ENCODE measurements around the gene MAP2. TPM values are rescaled to one million over a fixed set of nuclear protein-coding genes. Genes with fewer than 3 reads are reported as not detected.

MAP2 gene
- total and polyA plus RNA-seq, 10 of the 15 experiments (the other 5 are each of a cell fraction or from before 2014, with no cell fraction given) = 0.01 TPM; not detected in 9

- Histone ChIP-seq H3K27ac (ENCODE audit: control insufficient read depth, insufficient read depth) (no peak overlapping the region), H3K27me3 (replicated peaks in 1 of 2; ENCODE audit: control insufficient read depth in 2 of 2, insufficient read depth in 2 of 2, low read length in 1 of 2) (no peaks in the 10 kb centered on the region), H3K79me2 (ENCODE audit: control insufficient read depth, insufficient read depth, low read length) (no peaks in the 10 kb centered on the region), H3K4me3 (no peak overlapping the region), H3K4me1 (ENCODE audit: control insufficient read depth, insufficient read depth, low read length) (no peaks in the 10 kb centered on the region), H3K36me3 (ENCODE audit: control insufficient read depth in 2 of 2, insufficient read depth in 2 of 2, low read length in 1 of 2) (no peaks in the 10 kb centered on the region), H3K4me2 (ENCODE audit: control insufficient read depth, insufficient read depth) (no peak overlapping the region), H4K20me1 (ENCODE audit: control insufficient read depth, insufficient read depth) (no peaks in the 10 kb centered on the region), H3K9ac (ENCODE audit: control insufficient read depth, insufficient read depth, low read length) (no peak overlapping the region), H2AFZ (ENCODE audit: control insufficient read depth, low read depth, low read length) (no peak overlapping the region), H3K9me3 (replicated peaks; ENCODE audit: control insufficient read depth, insufficient read depth, low read length) (no peaks in the 10 kb centered on the region)
- no TSS peak for BruUV-seq (replicated peaks)
- ATAC-seq (no peak), FAIRE-seq (no peak), DNase-seq (ENCODE audit: low read depth, low spot score) (no peak)
- POLR2A ChIA-PET = no interaction called here
- RAD21 ChIA-PET (ENCODE audit: unreplicated experiment) = no interaction called here
- intact Hi-C loops (cut with micrococcal nuclease; ENCODE audit: unreplicated experiment) (no loop called here), in situ Hi-C loops (cut with MboI) (no loop called here)
- 0% methylated on average over 2 of the region's 2 CpGs for WGBS (ENCODE audit: insufficient coverage, insufficient replicate concordance, low lambda C conversion rate, missing lambda C conversion rate)
- SMC1A ChIA-PET (ENCODE audit: uncharacterized antibody, unreplicated experiment) = no interaction called here
- CTCF ChIA-PET = no interaction called here
- no peak for TF ChIP-seq NFYA (IDR thresholded peaks at IDR 0.05; ENCODE audit: borderline replicate concordance, low read depth, low read length)
- TF ChIP-seq RCOR1 (conservative IDR thresholded peaks at IDR 0.05; ENCODE audit: low read depth, low read length) = no peak
- no peak for TF ChIP-seq BCL3 (IDR thresholded peaks at IDR 0.05; ENCODE audit: borderline replicate concordance, insufficient read depth, low read depth, low read length, poor library complexity, severe bottlenecking)
- TF ChIP-seq SKIL (IDR thresholded peaks at IDR 0.05; ENCODE audit: low read depth, poor library complexity, severe bottlenecking) = no peak
Measured at GRCh38 chr2:209638346-209638745, 214.5 kb downstream of the MAP2 start.

Data from GM12878 (cell line).